Activated CD4-positive, alpha-beta T cell treated with anti-CD3 and anti-CD28 coated beads, Interleukin-10, Interleukin-2, amounts not matched to agents 100 ng/mL and 50 ng/mL, durations not matched to agents 16 hours and 8 hours (primary cell): ENCODE data around the gene SLC39A10.
"Not testable (repeated sequence)": the region's sequence is repeated elsewhere in the genome, so short reads cannot be mapped to it uniquely, and the experiment has no call there.

Experiments
- DNase-seq: peaks from one replicate; pipeline ENCODE4 v3.0.0-alpha.2; 2020

Gene SLC39A10

GRCh38 chr2:195656859-195657633 is at the start of gene SLC39A10:
TSS of gene SLC39A10 (plus strand) at chr2:195657226. CDS start at chr2:195680043, 22,817 bp downstream.
- peak; percentile 96 for DNase-seq

GRCh38 chr2:195608768-195609454 is 48.1 kb upstream of the SLC39A10 start:
- peak; percentile 15 for DNase-seq

- DNase-seq = no peak
Measured at GRCh38 chr2:195610717-195611116, 46.3 kb upstream of the SLC39A10 start.

GRCh38 chr2:195612611-195613495 is 44.2 kb upstream of the SLC39A10 start:
- no peak for DNase-seq

- no peak for DNase-seq
Measured at GRCh38 chr2:195613922-195614321, 43.1 kb upstream of the SLC39A10 start.

- no peak for DNase-seq
Measured at GRCh38 chr2:195619590-195619989, 37.4 kb upstream of the SLC39A10 start.

- DNase-seq = no peak
Measured at GRCh38 chr2:195620501-195620900, 36.5 kb upstream of the SLC39A10 start.

- peak; percentile 8 for DNase-seq
Measured at GRCh38 chr2:195622966-195623365, 34.1 kb upstream of the SLC39A10 start.

GRCh38 chr2:195626507-195626906 is 30.5 kb upstream of the SLC39A10 start:
- DNase-seq = no peak

- DNase-seq = no peak
Measured at GRCh38 chr2:195628666-195629065, 28.4 kb upstream of the SLC39A10 start.

GRCh38 chr2:195632856-195633572 is 24.0 kb upstream of the SLC39A10 start:
- DNase-seq = no peak

- DNase-seq = no peak
Measured at GRCh38 chr2:195633573-195633870, 23.5 kb upstream of the SLC39A10 start.

GRCh38 chr2:195633974-195634373 is 23.1 kb upstream of the SLC39A10 start:
- no peak for DNase-seq

GRCh38 chr2:195636890-195637289 is 20.1 kb upstream of the SLC39A10 start:
- no peak for DNase-seq

GRCh38 chr2:195638750-195639149 is 18.3 kb upstream of the SLC39A10 start:
- DNase-seq = no peak

- no peak for DNase-seq
Measured at GRCh38 chr2:195639238-195639858, 17.7 kb upstream of the SLC39A10 start.

GRCh38 chr2:195639959-195640358 is 17.1 kb upstream of the SLC39A10 start:
- no peak for DNase-seq

GRCh38 chr2:195642027-195642678 is 14.9 kb upstream of the SLC39A10 start:
- DNase-seq = no peak

GRCh38 chr2:195642679-195643068 is 14.4 kb upstream of the SLC39A10 start:
- DNase-seq = no peak

- not testable (repeated sequence) for DNase-seq
Measured at GRCh38 chr2:195644708-195645107, 12.3 kb upstream of the SLC39A10 start.

- no peak for DNase-seq
Measured at GRCh38 chr2:195645413-195645812, 11.6 kb upstream of the SLC39A10 start.

GRCh38 chr2:195646424-195646823 is 10.6 kb upstream of the SLC39A10 start:
- DNase-seq = no peak
